IPS-20b (cell line): Measurements from ENCODE around the gene CST5.
A peak's percentile ranks its signal among the peaks of the same experiment; 100 is the strongest.
"Not testable (repeated sequence)": the region's sequence is repeated elsewhere in the genome, so short reads cannot be mapped to it uniquely, and the experiment has no call there.

ENCODE experiments used
- H3K27ac ChIP-seq: one replicate; pipeline ENCODE4 v1.5.1; 2013; ENCODE audit warnings: low read length
- H3K27me3 ChIP-seq: 2 replicates; pipeline ENCODE4 v1.6.1; 2013; ENCODE audit warnings: mild to moderate bottlenecking, low read length, inconsistent platforms; ENCODE audit not compliant: insufficient read depth
- H3K36me3 ChIP-seq: 2 replicates; pipeline ENCODE4 v1.6.1; 2013; ENCODE audit warnings: low read depth, mild to moderate bottlenecking, inconsistent platforms, low read length, moderate library complexity; ENCODE audit not compliant: insufficient read depth
- H3K4me1 ChIP-seq: 2 replicates; pipeline ENCODE4 v1.6.1; 2013; ENCODE audit warnings: mild to moderate bottlenecking, control low read depth, inconsistent platforms, low read length, moderate library complexity; ENCODE audit not compliant: insufficient read depth
- H3K4me3 ChIP-seq: 2 replicates; pipeline ENCODE4 v1.5.1; 2013; ENCODE audit warnings: mild to moderate bottlenecking, low read length, inconsistent platforms
- H3K9ac ChIP-seq: 2 replicates; pipeline ENCODE4 v1.6.1; 2013; ENCODE audit warnings: low read depth, mild to moderate bottlenecking, inconsistent platforms, low read length, moderate library complexity
- H3K9me3 ChIP-seq: 2 replicates; pipeline ENCODE4 v1.6.1; 2013; ENCODE audit warnings: mild to moderate bottlenecking, low read depth, low read length, inconsistent platforms; ENCODE audit not compliant: insufficient read depth

The CST5 gene

GRCh38 chr20:23870461-23870860 lies 9.1 kb downstream of the CST5 start:
- peaks cover 37% of the 10 kb centered on the region for H3K4me1 ChIP-seq
- no peaks in the 10 kb centered on the region; the same call in 1 of the 2 replicates for H3K27me3 ChIP-seq
- no peaks in the 10 kb centered on the region for H3K36me3 ChIP-seq
- no peak overlapping the region for H3K9ac ChIP-seq
- no peaks in the 10 kb centered on the region for H3K9me3 ChIP-seq
- H3K4me3 ChIP-seq, result no peak overlapping the region
- no peak overlapping the region for H3K27ac ChIP-seq

- Histone ChIP-seq H3K4me3 (no peak overlapping the region), H3K4me1 (peaks cover 37% of the 10 kb centered on the region), H3K36me3 (no peaks in the 10 kb centered on the region), H3K9ac (peak overlapping the region; percentile 26; the same call in 1 of the 2 replicates), H3K9me3 (no peaks in the 10 kb centered on the region), H3K27ac (no peak overlapping the region), H3K27me3 (no peaks in the 10 kb centered on the region; the same call in 1 of the 2 replicates)
These were observed 10.0 kb downstream of the CST5 start for GRCh38 chr20:23869520-23869919.

GRCh38 chr20:23868321-23868720 lies 11.2 kb downstream of the CST5 start:
- no peaks in the 10 kb centered on the region for H3K36me3 ChIP-seq
- no peaks in the 10 kb centered on the region; the same call in 1 of the 2 replicates for H3K27me3 ChIP-seq
- H3K4me3 ChIP-seq, result peak overlapping the region; percentile 51; the same call in 1 of the 2 replicates
- H3K27ac ChIP-seq, result peak overlapping the region; percentile 72
- H3K9ac ChIP-seq, result peak overlapping the region; percentile 26; the same call in 1 of the 2 replicates
- H3K4me1 ChIP-seq, result peaks cover 37% of the 10 kb centered on the region
- H3K9me3 ChIP-seq, result no peaks in the 10 kb centered on the region

- Histone ChIP-seq H3K27me3 (no peaks in the 10 kb centered on the region; the same call in 1 of the 2 replicates), H3K9me3 (no peaks in the 10 kb centered on the region), H3K36me3 (no peaks in the 10 kb centered on the region), H3K27ac (no peak overlapping the region), H3K4me3 (no peak overlapping the region), H3K4me1 (peaks cover 37% of the 10 kb centered on the region), H3K9ac (peak overlapping the region; percentile 55; the same call in 1 of the 2 replicates)
These were observed 12.3 kb downstream of the CST5 start for GRCh38 chr20:23867152-23867776.

GRCh38 chr20:23860771-23861170 lies 18.8 kb downstream of the CST5 start:
- H3K9ac ChIP-seq, H3K27me3 ChIP-seq, H3K4me1 ChIP-seq, H3K36me3 ChIP-seq, H3K9me3 ChIP-seq, H3K4me3 ChIP-seq, H3K27ac ChIP-seq: not testable (repeated sequence)

GRCh38 chr20:23857962-23858595 lies 21.5 kb downstream of the CST5 start:
- no peak overlapping the region for H3K27ac ChIP-seq
- no peaks in the 10 kb centered on the region for H3K9me3 ChIP-seq
- H3K9ac ChIP-seq, result peak overlapping the region; percentile 52; the same call in 1 of the 2 replicates
- H3K27me3 ChIP-seq, result no peaks in the 10 kb centered on the region
- no peaks in the 10 kb centered on the region for H3K36me3 ChIP-seq
- peaks cover 7% of the 10 kb centered on the region; the same call in 1 of the 2 replicates for H3K4me1 ChIP-seq
- H3K4me3 ChIP-seq, result peak overlapping the region; percentile 27; the same call in 1 of the 2 replicates

- Histone ChIP-seq H3K9me3 (no peaks in the 10 kb centered on the region), H3K9ac (no peak overlapping the region), H3K4me3 (no peak overlapping the region), H3K36me3 (no peaks in the 10 kb centered on the region), H3K27ac (no peak overlapping the region), H3K4me1 (peaks cover 7% of the 10 kb centered on the region; the same call in 1 of the 2 replicates), H3K27me3 (no peaks in the 10 kb centered on the region)
These were observed 22.8 kb downstream of the CST5 start for GRCh38 chr20:23856736-23857135.

GRCh38 chr20:23856226-23856625 lies 23.3 kb downstream of the CST5 start:
- peaks cover 9% of the 10 kb centered on the region; the same call in 1 of the 2 replicates for H3K4me1 ChIP-seq
- no peaks in the 10 kb centered on the region for H3K9me3 ChIP-seq
- no peak overlapping the region for H3K27ac ChIP-seq
- no peak overlapping the region for H3K4me3 ChIP-seq
- H3K9ac ChIP-seq, result no peak overlapping the region
- H3K27me3 ChIP-seq, result no peaks in the 10 kb centered on the region
- H3K36me3 ChIP-seq, result no peaks in the 10 kb centered on the region

- Histone ChIP-seq H3K9ac (no peak overlapping the region), H3K27ac (no peak overlapping the region), H3K4me3 (no peak overlapping the region), H3K9me3 (no peaks in the 10 kb centered on the region), H3K36me3 (no peaks in the 10 kb centered on the region), H3K4me1 (no peaks in the 10 kb centered on the region), H3K27me3 (no peaks in the 10 kb centered on the region)
These were observed 37.9 kb downstream of the CST5 start for GRCh38 chr20:23841693-23842092.

- H3K36me3 ChIP-seq, result no peaks in the 10 kb centered on the region
- no peak overlapping the region for H3K27ac ChIP-seq
- H3K9ac ChIP-seq, result no peak overlapping the region
- no peaks in the 10 kb centered on the region; the same call in 1 of the 2 replicates for H3K4me1 ChIP-seq
- peaks cover 6% of the 10 kb centered on the region; the same call in 1 of the 2 replicates for H3K9me3 ChIP-seq
- H3K4me3 ChIP-seq, result no peak overlapping the region
- 0 out of 2 replicates have a peak, but pooled peaks cover 4% of the 10 kb centered on the region for H3K27me3 ChIP-seq
These were observed 43.8 kb downstream of the CST5 start for GRCh38 chr20:23835716-23836115.

- H3K36me3 ChIP-seq, result no peaks in the 10 kb centered on the region
- H3K9ac ChIP-seq, result no peak overlapping the region
- no peak overlapping the region for H3K27ac ChIP-seq
- H3K9me3 ChIP-seq, result peaks cover 6% of the 10 kb centered on the region; the same call in 1 of the 2 replicates
- H3K4me3 ChIP-seq, result no peak overlapping the region
- 0 out of 2 replicates have a peak, but pooled peaks cover 4% of the 10 kb centered on the region for H3K27me3 ChIP-seq
- H3K4me1 ChIP-seq, result no peaks in the 10 kb centered on the region; the same call in 1 of the 2 replicates
These were observed 46.6 kb downstream of the CST5 start for GRCh38 chr20:23832775-23833513.
